HG03520 (cell line): ENCODE results near the gene CTPS2.
"Not testable (repeated sequence)": the region's sequence is repeated elsewhere in the genome, so short reads cannot be mapped to it uniquely, and the experiment has no call there.

Experiments used
- ATAC-seq: cut with Tn5 transposase; IDR thresholded peaks from one replicate; pipeline ENCODE4 v1.9.1; 2021; ENCODE audit warnings: mild to moderate bottlenecking, moderate library complexity; ENCODE audit not compliant: unreplicated experiment

CTPS2 gene, protein sequence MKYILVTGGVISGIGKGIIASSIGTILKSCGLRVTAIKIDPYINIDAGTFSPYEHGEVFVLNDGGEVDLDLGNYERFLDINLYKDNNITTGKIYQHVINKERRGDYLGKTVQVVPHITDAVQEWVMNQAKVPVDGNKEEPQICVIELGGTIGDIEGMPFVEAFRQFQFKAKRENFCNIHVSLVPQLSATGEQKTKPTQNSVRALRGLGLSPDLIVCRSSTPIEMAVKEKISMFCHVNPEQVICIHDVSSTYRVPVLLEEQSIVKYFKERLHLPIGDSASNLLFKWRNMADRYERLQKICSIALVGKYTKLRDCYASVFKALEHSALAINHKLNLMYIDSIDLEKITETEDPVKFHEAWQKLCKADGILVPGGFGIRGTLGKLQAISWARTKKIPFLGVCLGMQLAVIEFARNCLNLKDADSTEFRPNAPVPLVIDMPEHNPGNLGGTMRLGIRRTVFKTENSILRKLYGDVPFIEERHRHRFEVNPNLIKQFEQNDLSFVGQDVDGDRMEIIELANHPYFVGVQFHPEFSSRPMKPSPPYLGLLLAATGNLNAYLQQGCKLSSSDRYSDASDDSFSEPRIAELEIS

DNA sequence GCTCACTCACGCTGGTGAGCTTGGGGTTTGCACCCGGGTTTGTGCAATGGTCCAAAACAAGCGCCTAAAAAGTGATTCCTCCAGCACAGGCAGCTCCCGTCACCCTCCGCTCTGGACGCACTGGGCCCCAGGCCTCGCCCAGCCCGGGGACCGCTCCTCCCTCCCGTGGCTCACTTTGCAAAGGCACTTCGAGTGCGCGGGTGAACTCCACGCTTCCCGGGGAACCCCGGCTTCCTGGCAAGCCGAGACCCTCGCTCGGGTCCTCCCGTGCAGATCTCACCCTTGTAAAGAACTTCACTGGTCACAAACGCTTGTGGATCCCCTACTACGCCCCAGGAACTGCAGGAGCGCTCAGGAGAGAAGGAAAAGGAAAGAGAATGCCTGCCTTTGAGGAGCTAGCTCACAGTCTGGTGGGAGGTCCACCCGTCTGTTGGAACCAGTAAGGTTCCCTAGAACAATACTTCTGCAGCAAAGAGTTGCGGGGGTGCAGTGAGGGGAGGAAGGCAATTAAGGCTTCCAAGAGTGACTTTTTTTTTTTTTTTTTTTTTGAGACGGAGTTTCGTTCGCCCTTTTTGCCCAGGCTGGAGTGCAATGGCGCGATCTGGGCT lies at the start of gene CTPS2:
Gene CTPS2 (minus strand): TSS at position 122 of the 608 bp plus-strand sequence. CDS start 9,767 bp downstream, outside the sequence.
- peak; percentile 79 for ATAC-seq

DNA sequence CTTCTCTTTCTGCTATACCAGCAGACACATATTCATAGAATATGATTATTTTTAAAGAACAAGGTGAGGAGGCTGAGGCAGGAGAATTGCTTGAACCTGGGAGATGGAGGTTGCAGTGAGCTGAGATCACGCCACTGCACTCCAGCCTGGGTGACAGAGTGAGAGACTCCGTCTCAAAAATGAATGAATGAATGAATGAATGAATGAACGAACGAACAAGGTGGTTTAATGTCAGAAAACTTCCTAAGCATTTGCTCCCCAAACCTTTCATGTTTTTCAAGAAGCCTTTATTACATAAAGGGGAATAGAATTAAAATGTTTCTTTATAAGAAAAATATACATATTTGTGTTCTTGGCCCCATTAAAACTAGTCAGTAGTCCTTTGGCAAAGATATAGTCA lies 49.0 kb upstream of the CTPS2 start:
- not testable (repeated sequence) for ATAC-seq

DNA sequence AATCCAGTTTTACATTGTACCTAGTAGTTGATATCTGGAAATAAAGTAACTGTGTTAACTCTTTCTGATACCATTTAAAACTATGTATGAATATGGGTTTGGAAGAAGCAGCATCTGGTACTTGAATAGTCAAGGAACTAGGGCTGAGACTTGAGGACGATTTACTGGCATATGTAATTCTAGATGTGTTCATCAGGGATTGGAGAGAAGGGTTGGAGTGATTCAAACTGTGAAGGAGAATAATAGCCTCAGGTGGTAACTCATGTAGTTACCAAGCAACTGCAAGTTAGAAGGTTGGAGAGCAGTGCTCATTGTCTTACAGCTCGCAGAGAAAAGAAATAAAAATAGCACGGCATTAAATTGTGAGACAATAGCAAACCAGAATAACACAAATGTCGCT lies 44.3 kb upstream of the CTPS2 start:
- ATAC-seq: no peak

DNA sequence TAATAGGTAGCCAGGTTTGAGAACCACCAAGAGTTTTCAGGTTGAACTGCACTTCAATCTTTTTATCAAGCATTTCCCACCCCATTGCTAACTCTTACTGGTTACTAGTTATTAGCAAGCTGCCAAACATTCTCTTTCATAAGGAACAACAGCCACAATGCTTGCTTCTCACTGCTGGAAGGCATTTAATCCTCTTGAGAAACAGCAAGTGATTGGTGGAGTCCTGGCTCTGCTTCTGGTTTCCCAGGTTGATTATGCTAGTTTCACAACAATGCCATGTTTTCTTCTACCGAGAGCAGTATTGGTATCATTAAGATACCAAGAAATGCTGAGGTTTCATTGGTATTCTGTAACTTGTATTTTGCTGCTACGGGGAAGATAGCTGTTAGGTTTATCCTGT lies 41.5 kb upstream of the CTPS2 start:
- ATAC-seq: no peak

DNA sequence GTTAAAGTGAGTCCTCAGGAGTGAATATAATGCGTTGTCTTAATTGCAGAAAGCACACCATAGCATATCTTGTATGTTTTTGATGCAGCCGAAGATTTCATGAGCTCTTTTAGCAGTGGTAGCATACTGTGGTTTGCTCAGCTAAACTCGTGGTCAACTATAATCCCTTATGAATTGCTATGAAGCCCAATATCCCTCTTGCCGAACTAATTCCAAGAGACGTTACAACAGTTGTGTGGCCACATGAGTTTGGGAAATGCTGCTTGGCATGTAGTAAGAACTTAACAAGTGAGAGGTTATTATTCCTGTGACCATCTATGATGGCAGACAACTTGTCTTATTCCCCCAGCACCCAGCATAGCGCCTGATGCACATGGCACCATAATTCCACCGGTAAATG lies 37.7 kb upstream of the CTPS2 start:
- ATAC-seq: no peak

DNA sequence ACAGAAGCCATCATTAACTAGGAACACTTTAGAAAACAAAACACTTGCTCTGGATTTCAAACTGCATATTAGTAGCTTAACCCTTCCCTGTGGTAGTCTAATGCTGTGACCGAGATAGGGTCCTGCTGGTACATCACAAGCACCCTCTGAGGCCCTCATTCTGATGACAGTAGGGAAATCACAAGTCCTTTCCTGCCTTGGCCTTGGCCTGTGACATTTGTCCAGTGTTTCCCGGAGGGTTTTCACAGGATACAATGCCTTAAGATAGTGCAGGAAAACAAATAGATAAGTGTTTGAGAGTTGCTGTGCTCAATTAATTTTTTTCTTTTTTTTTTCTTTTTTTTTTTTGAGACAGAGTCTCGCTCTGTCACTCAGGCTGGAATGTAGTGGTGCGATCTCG lies 36.0 kb upstream of the CTPS2 start:
- ATAC-seq: no peak

DNA sequence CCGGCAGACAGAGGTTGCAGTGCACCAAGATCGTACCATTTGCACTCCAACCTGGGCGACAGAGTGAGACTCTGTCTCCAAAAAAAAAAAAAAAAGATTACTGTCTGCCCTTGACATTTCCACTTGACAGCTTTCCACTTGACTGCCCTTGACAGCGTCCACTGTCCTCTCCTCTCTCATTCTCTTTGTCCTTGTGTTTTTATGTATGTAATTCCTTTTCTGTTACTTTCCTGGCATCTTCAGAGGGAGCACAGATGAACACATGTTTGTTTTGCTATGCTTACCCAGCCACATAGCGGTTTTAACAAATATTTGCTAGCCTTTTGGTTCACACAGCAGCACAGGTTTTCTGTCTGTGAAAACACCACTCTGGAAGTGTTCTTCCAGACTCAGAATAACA lies 33.2 kb upstream of the CTPS2 start:
- ATAC-seq: no peak

DNA sequence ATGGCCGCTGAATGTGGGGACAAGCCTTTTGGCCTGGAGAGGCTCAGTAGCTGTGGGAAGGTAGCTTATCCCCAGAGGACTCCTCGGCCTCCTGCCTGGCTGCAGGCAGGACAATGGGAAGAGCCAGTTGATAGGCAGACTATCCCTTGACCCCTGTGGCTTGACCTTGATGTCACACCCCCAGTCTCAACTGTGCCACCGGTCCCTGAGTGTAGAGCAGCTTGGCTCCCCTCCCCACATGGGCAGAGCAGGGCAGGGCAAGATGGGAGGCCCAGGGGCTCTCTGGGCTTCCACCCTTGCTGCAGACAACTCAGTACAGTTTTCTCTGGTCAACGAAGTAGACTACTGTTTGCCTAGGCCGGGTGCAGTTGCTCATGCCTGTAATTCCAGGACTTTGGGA lies 32.6 kb upstream of the CTPS2 start:
- no peak for ATAC-seq

DNA sequence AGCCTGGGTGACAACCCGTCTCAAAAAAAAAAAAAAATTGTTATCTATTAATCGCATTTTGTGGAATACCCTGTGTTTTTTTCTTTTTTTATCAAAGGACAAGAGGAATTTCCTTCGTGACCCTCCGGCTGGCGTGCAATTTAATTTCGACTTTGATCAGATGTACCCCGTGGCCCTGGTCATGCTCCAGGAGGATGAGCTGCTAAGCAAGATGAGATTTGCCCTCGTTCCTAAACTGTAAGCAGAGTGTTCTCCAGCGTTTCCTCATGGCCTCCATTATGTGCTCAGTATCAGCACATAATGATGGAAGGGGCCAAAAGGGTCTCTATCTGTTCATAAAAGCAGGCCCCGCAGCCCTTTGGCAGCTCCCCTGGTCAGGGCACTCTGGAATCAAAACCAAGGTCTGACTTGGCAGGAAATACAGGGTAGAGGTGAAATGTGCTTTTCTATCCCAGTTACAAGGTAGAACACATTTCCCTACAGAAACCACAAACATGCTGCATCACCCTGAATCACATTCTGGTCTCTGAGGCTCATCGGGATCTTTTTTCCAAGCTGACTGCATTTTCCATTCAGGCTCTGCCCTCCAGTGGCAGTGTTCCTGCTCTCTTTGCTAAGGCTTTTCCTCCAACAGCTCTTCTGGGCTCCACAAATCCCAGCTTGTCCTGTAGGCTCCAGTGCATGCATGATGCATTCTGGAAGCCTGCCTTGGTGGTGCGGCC lies 31.3 kb upstream of the CTPS2 start:
- ATAC-seq: no peak

DNA sequence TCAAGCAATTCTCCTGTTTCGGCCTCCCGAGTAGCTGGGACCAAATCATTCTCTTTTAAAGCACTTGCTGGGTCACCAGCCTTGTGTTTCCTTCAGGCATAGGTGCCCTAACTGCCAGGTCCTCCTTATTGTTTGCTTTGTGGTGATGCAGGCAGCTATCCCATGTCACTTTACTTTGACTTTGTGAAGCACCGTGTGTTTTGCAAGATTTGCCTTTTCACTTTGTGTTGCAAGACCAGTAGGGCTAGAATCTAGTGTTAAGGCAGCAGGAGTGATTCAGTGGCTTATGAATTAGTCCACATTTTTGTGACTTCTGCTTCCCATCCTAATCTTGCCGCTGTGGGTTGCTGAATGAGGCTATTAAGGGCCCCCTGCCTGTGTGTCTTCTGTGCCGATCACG lies 27.1 kb upstream of the CTPS2 start:
- ATAC-seq: no peak

DNA sequence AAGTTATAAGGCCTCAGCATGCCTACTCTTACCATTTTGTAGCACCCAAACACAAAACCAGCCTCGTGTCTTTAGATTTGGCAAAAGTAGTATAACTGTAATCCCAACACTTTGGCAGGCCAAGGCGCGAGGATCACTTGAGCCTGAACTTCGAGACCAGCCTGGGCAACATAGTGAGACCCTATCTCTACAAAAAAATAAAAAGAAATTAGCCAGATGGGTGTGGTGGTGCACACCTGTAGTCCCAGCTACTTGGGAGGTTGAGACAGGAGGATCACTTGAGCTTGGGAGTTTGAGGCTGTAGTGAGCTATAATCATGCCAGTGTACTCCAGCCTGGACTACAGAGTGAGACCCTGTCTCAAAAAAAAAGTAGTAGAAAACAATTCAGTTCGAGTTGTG lies 24.6 kb upstream of the CTPS2 start:
- no peak for ATAC-seq

DNA sequence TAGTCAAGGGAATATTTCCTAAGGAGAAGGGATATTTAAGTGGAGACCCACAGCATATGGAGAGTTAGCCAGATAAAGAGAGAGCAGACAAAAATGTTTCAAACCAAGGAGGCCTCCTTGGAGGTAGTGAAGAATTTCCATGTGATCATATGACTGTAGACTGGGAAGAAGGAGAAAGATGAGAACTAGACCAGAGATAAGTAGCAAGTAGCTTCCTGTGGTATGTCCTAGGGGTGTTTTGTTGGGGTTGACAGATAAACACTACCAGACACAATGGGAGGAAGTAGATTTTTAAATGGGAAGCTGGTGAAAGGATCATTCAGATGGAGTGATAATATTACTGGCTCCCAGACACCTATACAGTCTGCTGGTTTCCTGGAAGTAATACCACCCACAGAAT lies 20.5 kb upstream of the CTPS2 start:
- ATAC-seq: no peak

DNA sequence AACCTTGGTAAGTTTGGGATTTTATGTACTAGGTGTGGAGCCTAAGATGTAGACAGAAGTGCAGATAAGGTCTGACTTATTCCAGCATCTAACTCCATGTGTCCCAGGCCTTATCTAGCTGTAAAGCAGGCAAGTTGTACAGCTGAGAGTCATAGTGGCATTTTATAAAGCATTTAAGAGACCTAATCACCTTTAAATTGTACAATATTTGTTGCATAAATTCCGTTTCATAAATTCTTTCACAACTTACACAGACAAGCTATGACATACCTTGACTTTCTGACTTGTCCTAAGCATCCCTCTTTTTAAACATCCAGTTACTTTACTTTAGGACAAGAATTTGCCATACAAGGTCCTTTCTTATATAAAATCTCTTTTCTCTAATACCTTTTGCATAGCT lies 18.0 kb upstream of the CTPS2 start:
- no peak for ATAC-seq

DNA sequence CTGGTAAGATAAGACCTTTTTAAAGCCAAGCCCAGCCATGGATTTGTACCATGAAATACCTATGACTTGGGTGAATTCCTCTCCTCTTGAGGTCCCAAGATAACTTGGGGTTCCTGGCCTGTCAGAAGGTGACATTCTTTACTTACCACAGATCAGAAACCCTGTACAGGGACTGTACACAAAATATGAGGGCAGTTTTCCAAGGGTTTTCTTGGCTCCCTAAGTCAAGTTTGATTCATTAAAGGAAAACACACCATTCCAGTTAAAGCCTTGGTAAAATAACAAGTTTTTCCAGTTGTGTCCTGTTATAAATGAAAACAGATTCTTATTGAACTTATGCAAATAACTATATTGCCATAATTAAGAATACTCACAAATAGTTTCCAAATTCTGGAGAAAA lies 15.2 kb upstream of the CTPS2 start:
- no peak for ATAC-seq

DNA sequence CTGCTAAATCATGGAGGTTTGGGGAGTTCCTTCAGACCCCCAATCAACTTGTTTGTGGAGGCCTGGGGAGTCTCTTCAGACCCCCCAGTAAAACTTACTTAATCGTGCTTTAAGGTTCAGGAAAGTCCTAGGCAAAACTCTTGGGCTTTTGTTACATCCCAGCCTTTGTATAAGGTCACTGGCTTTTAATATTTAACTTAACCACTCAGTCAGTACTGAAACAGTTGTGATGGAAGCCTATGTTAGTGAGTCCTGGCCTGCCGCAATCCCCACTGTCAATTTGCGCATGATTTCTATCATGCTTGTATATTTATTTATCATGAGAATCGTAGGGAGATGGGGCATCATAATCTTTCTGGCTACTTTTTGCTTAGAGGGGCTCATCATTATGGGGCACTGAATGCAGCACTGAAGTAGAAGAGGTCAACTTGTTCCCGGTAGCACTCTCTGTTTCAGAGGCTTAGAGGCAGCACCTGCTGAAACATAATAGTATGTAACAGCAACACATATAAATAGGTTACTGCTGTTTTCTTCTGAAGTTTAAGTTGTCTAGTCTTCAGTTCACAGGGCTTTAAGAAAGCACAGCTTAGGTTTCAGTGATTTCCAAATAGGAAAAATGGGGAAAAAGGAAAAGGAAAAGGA lies 14.0 kb upstream of the CTPS2 start:
- ATAC-seq: not testable (repeated sequence)

DNA sequence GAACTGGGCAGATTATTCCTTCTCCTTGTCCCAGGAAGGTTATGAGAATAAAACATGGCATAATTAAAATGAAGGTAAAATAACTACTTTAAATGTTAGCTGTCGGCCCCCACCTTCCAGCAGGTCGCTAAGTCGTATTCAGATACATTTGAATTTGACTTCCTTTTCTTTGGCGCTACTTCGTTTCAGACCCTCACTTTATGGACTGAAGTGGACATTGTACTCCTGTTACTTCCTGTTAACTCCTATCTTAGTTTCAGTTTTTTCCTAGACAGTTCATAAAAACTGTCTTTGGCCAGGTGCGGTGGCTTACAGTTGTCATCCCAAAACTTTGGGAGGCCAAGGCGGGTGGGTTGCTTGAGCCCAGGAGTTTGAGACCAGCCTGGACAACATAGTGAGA lies 12.6 kb upstream of the CTPS2 start:
- ATAC-seq: no peak

DNA sequence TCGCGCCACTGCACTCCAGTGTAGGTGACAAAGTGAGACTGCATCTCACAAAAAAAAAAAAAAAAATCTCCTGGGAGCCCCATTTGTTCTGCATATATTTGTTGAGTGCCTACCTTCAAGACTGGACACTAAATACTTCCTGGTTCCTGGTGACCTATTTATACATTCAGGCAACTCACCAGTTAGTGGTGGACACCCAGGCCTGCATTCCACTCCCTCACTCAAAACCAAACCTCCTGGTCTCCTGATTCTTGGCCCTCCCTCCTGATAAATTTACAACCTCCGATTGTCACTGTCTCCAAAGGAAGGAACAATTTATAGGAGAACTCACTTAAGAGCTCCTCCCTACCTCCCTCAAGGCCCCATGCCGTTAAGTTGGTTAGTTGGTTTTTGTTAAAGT lies 10.0 kb upstream of the CTPS2 start:
- ATAC-seq: no peak

DNA sequence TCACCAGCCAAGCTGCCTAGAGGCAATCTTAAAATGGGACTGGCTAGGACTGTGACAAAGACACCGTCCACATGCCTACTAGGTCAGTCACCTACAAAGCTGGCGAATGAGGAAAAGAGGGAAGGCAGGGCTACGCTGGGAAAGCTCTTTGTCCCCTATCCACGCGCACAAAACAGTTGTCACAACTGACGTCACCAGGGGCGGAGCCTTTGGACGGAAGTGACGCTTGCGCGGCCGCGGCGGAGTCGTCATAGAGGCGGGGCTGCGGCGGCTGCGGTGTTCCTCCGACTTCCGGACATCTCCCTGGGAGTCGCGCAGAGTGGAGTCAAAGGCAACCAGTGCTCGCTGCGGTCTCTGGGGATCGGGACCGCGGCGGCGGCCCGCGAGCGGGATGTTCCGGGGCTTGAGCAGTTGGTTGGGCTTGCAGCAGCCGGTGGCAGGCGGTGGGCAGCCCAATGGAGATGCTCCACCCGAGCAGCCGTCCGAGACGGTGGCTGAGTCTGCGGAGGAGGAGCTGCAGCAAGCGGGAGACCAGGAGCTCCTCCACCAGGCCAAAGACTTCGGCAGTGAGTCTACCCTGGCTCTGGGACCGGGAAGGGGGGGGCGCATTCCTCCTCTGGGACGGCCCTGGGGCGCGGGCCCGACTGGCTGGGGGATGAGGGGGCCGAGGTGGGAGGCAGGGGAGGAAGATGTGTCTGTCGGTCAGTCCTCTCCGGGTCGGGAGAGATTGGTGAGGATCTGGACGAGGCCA lies 7.0 kb upstream of the CTPS2 start, which contains the start of gene SYAP1:
Gene SYAP1 (plus strand): TSS at position 279 of the 751 bp plus-strand sequence. CDS start 113 bp downstream, at position 392.
- peak; percentile 99 for ATAC-seq

DNA sequence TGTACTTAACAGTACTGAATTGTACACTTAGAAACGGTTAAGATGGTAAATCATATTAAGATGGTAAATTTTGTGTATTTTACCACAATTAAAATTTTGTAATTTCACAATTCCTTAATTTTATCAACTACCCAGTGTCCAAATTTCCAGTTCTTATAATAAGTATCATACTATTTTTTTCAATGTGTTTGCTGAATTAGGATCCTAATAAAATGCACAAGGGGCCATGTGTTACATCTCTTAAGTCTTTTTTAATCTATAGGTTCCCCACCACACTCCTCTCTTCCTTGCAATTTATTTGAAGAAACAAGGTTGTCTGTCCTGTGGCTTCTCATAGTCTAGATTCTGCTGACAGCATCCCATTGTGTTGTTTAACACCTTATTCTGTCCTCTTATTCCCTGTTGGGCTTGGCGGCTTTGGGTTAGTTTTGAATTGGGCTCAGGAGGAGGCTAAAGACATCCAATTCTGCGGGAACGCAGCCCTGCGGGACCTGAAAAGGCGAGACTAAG lies 6.4 kb upstream of the CTPS2 start:
- peak; percentile 29 for ATAC-seq

DNA sequence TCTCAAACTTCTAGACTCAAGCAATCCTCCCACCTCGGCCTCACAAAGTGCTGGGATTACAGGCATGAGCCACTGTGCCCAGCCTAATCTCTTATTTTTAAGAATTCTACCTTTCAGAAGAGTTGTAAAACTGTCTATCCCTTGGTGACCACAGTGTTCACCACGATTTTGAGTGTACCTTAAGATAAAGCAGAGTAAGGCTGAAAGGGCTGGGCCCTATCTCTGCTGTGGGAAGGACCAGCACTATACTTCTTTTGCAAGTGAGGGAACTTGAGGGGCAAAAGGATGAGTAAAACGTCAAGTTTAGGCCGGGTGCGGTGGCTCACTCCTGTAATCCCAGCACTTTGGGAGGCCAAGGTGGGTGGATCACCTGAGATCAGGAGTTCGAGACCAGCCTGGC lies 4.0 kb upstream of the CTPS2 start:
- not testable (repeated sequence) for ATAC-seq
